ENCODE results near the gene PRDM13.

PRDM13 gene

GRCh38 chr6:99606656-99607415 is at the start of gene PRDM13:
Gene PRDM13, plus strand, starts transcription at chr6:99606833. Its CDS starts 202 bp downstream, at chr6:99607035.
- Histone ChIP-seq H3K27ac (ENCODE audit: low read length) (no peak within 1 kb of the TSS), H3K27me3 (ENCODE audit: insufficient read depth, low read length) (peaks cover 100% of the 10 kb centered on the region), H3K4me3 (ENCODE audit: low read length) (no peak within 1 kb of the TSS), H3K36me3 (ENCODE audit: insufficient read depth, low read depth, low read length) (no peaks in the 10 kb centered on the region), H3K4me1 (ENCODE audit: insufficient read depth, low read length) (peaks cover 12% of the 10 kb centered on the region), H3K9ac (ENCODE audit: low read depth, low read length) (no peak within 1 kb of the TSS), H3K9me3 (ENCODE audit: insufficient read depth, low read depth, low read length) (no peaks in the 10 kb centered on the region; the same call in 1 of the 2 replicates)

GRCh38 chr6:99559057-99559456 is 47.6 kb upstream of the PRDM13 start:
- Histone ChIP-seq H3K36me3 (ENCODE audit: insufficient read depth, low read depth, low read length) (peaks cover 70% of the 10 kb centered on the region), H3K27ac (ENCODE audit: low read length) (no peak overlapping the region), H3K4me3 (ENCODE audit: low read length) (no peak overlapping the region), H3K27me3 (ENCODE audit: insufficient read depth, low read length) (no peaks in the 10 kb centered on the region), H3K9ac (ENCODE audit: low read depth, low read length) (no peak overlapping the region), H3K4me1 (ENCODE audit: insufficient read depth, low read length) (no peaks in the 10 kb centered on the region), H3K9me3 (ENCODE audit: insufficient read depth, low read depth, low read length) (no peaks in the 10 kb centered on the region)

- Histone ChIP-seq H3K4me1 (ENCODE audit: insufficient read depth, low read length) (no peaks in the 10 kb centered on the region), H3K9me3 (ENCODE audit: insufficient read depth, low read depth, low read length) (no peaks in the 10 kb centered on the region), H3K27ac (ENCODE audit: low read length) (no peak overlapping the region), H3K27me3 (ENCODE audit: insufficient read depth, low read length) (no peaks in the 10 kb centered on the region), H3K9ac (ENCODE audit: low read depth, low read length) (no peak overlapping the region), H3K4me3 (ENCODE audit: low read length) (no peak overlapping the region), H3K36me3 (ENCODE audit: insufficient read depth, low read depth, low read length) (peaks cover 55% of the 10 kb centered on the region)
Observed at GRCh38 chr6:99560668-99561067, 46.0 kb upstream of the PRDM13 start.

- H3K4me3 ChIP-seq (ENCODE audit: low read length): no peak overlapping the region
- H3K9ac ChIP-seq (ENCODE audit: low read depth, low read length): no peak overlapping the region
- no peak overlapping the region for H3K27ac ChIP-seq (ENCODE audit: low read length)
- no peaks in the 10 kb centered on the region for H3K27me3 ChIP-seq (ENCODE audit: insufficient read depth, low read length)
- H3K36me3 ChIP-seq (ENCODE audit: insufficient read depth, low read depth, low read length): peaks cover 31% of the 10 kb centered on the region
- H3K9me3 ChIP-seq (ENCODE audit: insufficient read depth, low read depth, low read length): no peaks in the 10 kb centered on the region
- peaks cover 3% of the 10 kb centered on the region; the same call in 1 of the 2 replicates for H3K4me1 ChIP-seq (ENCODE audit: insufficient read depth, low read length)
Observed at GRCh38 chr6:99563056-99563723, 43.4 kb upstream of the PRDM13 start.

GRCh38 chr6:99568103-99568933 is 38.3 kb upstream of the PRDM13 start, which contains the start of gene CCNC:
Gene CCNC, minus strand, starts transcription at chr6:99568660. Its CDS starts 133 bp downstream, at chr6:99568527.
- Histone ChIP-seq H3K9me3 (ENCODE audit: insufficient read depth, low read depth, low read length) (no peaks in the 10 kb centered on the region), H3K36me3 (ENCODE audit: insufficient read depth, low read depth, low read length) (no peaks in the 10 kb centered on the region)

GRCh38 chr6:99573980-99574617 is 32.5 kb upstream of the PRDM13 start:
- no peaks in the 10 kb centered on the region for H3K9me3 ChIP-seq (ENCODE audit: insufficient read depth, low read depth, low read length)
- no peak overlapping the region for H3K9ac ChIP-seq (ENCODE audit: low read depth, low read length)

More at GRCh38 chr6:99568103-99568933, 38.3 kb upstream of the PRDM13 start, which contains the start of gene CCNC:
- Histone ChIP-seq H3K4me1 (ENCODE audit: insufficient read depth, low read length) (peaks cover 3% of the 10 kb centered on the region; the same call in 1 of the 2 replicates), H3K4me3 (ENCODE audit: low read length) (peak within 1 kb of the TSS; percentile 99), H3K27me3 (ENCODE audit: insufficient read depth, low read length) (no peaks in the 10 kb centered on the region), H3K27ac (ENCODE audit: low read length) (peak within 1 kb of the TSS; percentile 92), H3K9ac (ENCODE audit: low read depth, low read length) (peak within 1 kb of the TSS; percentile 98)

GRCh38 chr6:99575544-99576227 is 30.9 kb upstream of the PRDM13 start:
- Histone ChIP-seq H3K27ac (ENCODE audit: low read length) (no peak overlapping the region), H3K4me1 (ENCODE audit: insufficient read depth, low read length) (no peaks in the 10 kb centered on the region), H3K4me3 (ENCODE audit: low read length) (no peak overlapping the region), H3K9me3 (ENCODE audit: insufficient read depth, low read depth, low read length) (no peaks in the 10 kb centered on the region), H3K36me3 (ENCODE audit: insufficient read depth, low read depth, low read length) (no peaks in the 10 kb centered on the region), H3K9ac (ENCODE audit: low read depth, low read length) (no peak overlapping the region), H3K27me3 (ENCODE audit: insufficient read depth, low read length) (peaks cover 43% of the 10 kb centered on the region)

More at GRCh38 chr6:99573980-99574617, 32.5 kb upstream of the PRDM13 start:
- no peaks in the 10 kb centered on the region for H3K36me3 ChIP-seq (ENCODE audit: insufficient read depth, low read depth, low read length)
- no peak overlapping the region for H3K4me3 ChIP-seq (ENCODE audit: low read length)
- no peaks in the 10 kb centered on the region for H3K4me1 ChIP-seq (ENCODE audit: insufficient read depth, low read length)
- no peak overlapping the region for H3K27ac ChIP-seq (ENCODE audit: low read length)
- H3K27me3 ChIP-seq (ENCODE audit: insufficient read depth, low read length): peaks cover 32% of the 10 kb centered on the region

- Histone ChIP-seq H3K27ac (ENCODE audit: low read length) (no peak overlapping the region), H3K9me3 (ENCODE audit: insufficient read depth, low read depth, low read length) (no peaks in the 10 kb centered on the region), H3K4me3 (ENCODE audit: low read length) (no peak overlapping the region), H3K4me1 (ENCODE audit: insufficient read depth, low read length) (no peaks in the 10 kb centered on the region), H3K27me3 (ENCODE audit: insufficient read depth, low read length) (peaks cover 61% of the 10 kb centered on the region), H3K36me3 (ENCODE audit: insufficient read depth, low read depth, low read length) (no peaks in the 10 kb centered on the region), H3K9ac (ENCODE audit: low read depth, low read length) (no peak overlapping the region)
Observed at GRCh38 chr6:99579781-99580180, 26.9 kb upstream of the PRDM13 start.

- Histone ChIP-seq H3K27me3 (ENCODE audit: insufficient read depth, low read length) (peaks cover 100% of the 10 kb centered on the region), H3K36me3 (ENCODE audit: insufficient read depth, low read depth, low read length) (no peaks in the 10 kb centered on the region), H3K9ac (ENCODE audit: low read depth, low read length) (no peak overlapping the region), H3K4me3 (ENCODE audit: low read length) (no peak overlapping the region), H3K9me3 (ENCODE audit: insufficient read depth, low read depth, low read length) (no peaks in the 10 kb centered on the region; the same call in 1 of the 2 replicates), H3K4me1 (ENCODE audit: insufficient read depth, low read length) (no peaks in the 10 kb centered on the region), H3K27ac (ENCODE audit: low read length) (no peak overlapping the region)
Observed at GRCh38 chr6:99587792-99588191, 18.8 kb upstream of the PRDM13 start.

GRCh38 chr6:99588618-99589289 is 17.9 kb upstream of the PRDM13 start:
- no peak overlapping the region for H3K9ac ChIP-seq (ENCODE audit: low read depth, low read length)
- H3K27me3 ChIP-seq (ENCODE audit: insufficient read depth, low read length): peaks cover 100% of the 10 kb centered on the region
- H3K27ac ChIP-seq (ENCODE audit: low read length): no peak overlapping the region
- no peaks in the 10 kb centered on the region for H3K4me1 ChIP-seq (ENCODE audit: insufficient read depth, low read length)
- H3K4me3 ChIP-seq (ENCODE audit: low read length): peak overlapping the region; percentile 57
- no peaks in the 10 kb centered on the region for H3K36me3 ChIP-seq (ENCODE audit: insufficient read depth, low read depth, low read length)
- no peaks in the 10 kb centered on the region; the same call in 1 of the 2 replicates for H3K9me3 ChIP-seq (ENCODE audit: insufficient read depth, low read depth, low read length)

All from iPS-20b (cell line).